ENCODE results near the gene LEF1.

The LEF1 gene

GRCh38 chr4:108144451-108144850 lies 24.3 kb downstream of the LEF1 start:
- Histone ChIP-seq H3K4me2 (peak overlapping the region; percentile 8; the same call in 1 of the 2 replicates), H2AFZ (ENCODE audit: low read depth) (no peak overlapping the region), H3K4me3 (IDR thresholded peaks at IDR 0.05; ENCODE audit: insufficient read depth, low read depth, low read length) (no peak overlapping the region), H3K27ac (peak overlapping the region; percentile 15; the same call in 1 of the 2 replicates), H3K4me1 (ENCODE audit: low read depth, poor library complexity, severe bottlenecking) (peaks cover 42% of the 10 kb centered on the region), H4K20me1 (ENCODE audit: insufficient read depth) (no peaks in the 10 kb centered on the region), H3K9ac (no peak overlapping the region), H3K27me3 (ENCODE audit: insufficient read depth, low read depth) (no peaks in the 10 kb centered on the region), H3K79me2 (ENCODE audit: insufficient read depth, low read depth) (no peaks in the 10 kb centered on the region), H3K36me3 (ENCODE audit: insufficient read depth) (no peaks in the 10 kb centered on the region)
- TF ChIP-seq CTCF (conservative IDR thresholded peaks at IDR 0.05; ENCODE audit: low read depth, low read length) = no peak

- Histone ChIP-seq H3K79me2 (ENCODE audit: insufficient read depth, low read depth) (no peaks in the 10 kb centered on the region), H4K20me1 (ENCODE audit: insufficient read depth) (no peaks in the 10 kb centered on the region), H3K4me1 (ENCODE audit: low read depth, poor library complexity, severe bottlenecking) (peaks cover 37% of the 10 kb centered on the region), H2AFZ (ENCODE audit: low read depth) (no peak overlapping the region), H3K27ac (no peak overlapping the region), H3K27me3 (ENCODE audit: insufficient read depth, low read depth) (no peaks in the 10 kb centered on the region), H3K4me2 (no peak overlapping the region), H3K4me3 (IDR thresholded peaks at IDR 0.05; ENCODE audit: insufficient read depth, low read depth, low read length) (no peak overlapping the region), H3K9ac (no peak overlapping the region), H3K36me3 (ENCODE audit: insufficient read depth) (no peaks in the 10 kb centered on the region)
- no peak for TF ChIP-seq CTCF (conservative IDR thresholded peaks at IDR 0.05; ENCODE audit: low read depth, low read length)
These were observed 25.2 kb downstream of the LEF1 start for GRCh38 chr4:108143515-108143914.

GRCh38 chr4:108142870-108143269 lies 25.9 kb downstream of the LEF1 start:
- Histone ChIP-seq H3K4me3 (IDR thresholded peaks at IDR 0.05; ENCODE audit: insufficient read depth, low read depth, low read length) (no peak overlapping the region), H3K79me2 (ENCODE audit: insufficient read depth, low read depth) (no peaks in the 10 kb centered on the region), H4K20me1 (ENCODE audit: insufficient read depth) (no peaks in the 10 kb centered on the region), H3K4me2 (no peak overlapping the region), H3K27me3 (ENCODE audit: insufficient read depth, low read depth) (no peaks in the 10 kb centered on the region), H3K4me1 (ENCODE audit: low read depth, poor library complexity, severe bottlenecking) (peaks cover 31% of the 10 kb centered on the region), H3K9ac (no peak overlapping the region), H3K36me3 (ENCODE audit: insufficient read depth) (no peaks in the 10 kb centered on the region), H2AFZ (ENCODE audit: low read depth) (no peak overlapping the region), H3K27ac (no peak overlapping the region)
- no peak for TF ChIP-seq CTCF (conservative IDR thresholded peaks at IDR 0.05; ENCODE audit: low read depth, low read length)

- H3K4me2 ChIP-seq = no peak overlapping the region
- H3K27me3 ChIP-seq (ENCODE audit: insufficient read depth, low read depth) = no peaks in the 10 kb centered on the region
- H3K4me3 ChIP-seq (IDR thresholded peaks at IDR 0.05; ENCODE audit: insufficient read depth, low read depth, low read length) = no peak overlapping the region
- no peak overlapping the region for H2AFZ ChIP-seq (ENCODE audit: low read depth)
- H3K79me2 ChIP-seq (ENCODE audit: insufficient read depth, low read depth) = no peaks in the 10 kb centered on the region
- TF ChIP-seq CTCF (conservative IDR thresholded peaks at IDR 0.05; ENCODE audit: low read depth, low read length) = no peak
- H3K4me1 ChIP-seq (ENCODE audit: low read depth, poor library complexity, severe bottlenecking) = peaks cover 29% of the 10 kb centered on the region
- H3K9ac ChIP-seq = no peak overlapping the region
- H3K36me3 ChIP-seq (ENCODE audit: insufficient read depth) = no peaks in the 10 kb centered on the region
- H4K20me1 ChIP-seq (ENCODE audit: insufficient read depth) = no peaks in the 10 kb centered on the region
- H3K27ac ChIP-seq = no peak overlapping the region
These were observed 27.4 kb downstream of the LEF1 start for GRCh38 chr4:108141213-108141950.

Measured in KMS-11 (cell line).